ENCODE results near the gene RAB30. TPM values are rescaled to one million over a fixed set of nuclear protein-coding genes. Genes with fewer than 3 reads are reported as not detected.

RAB30 gene
- total RNA-seq, 4 donors from 2014 or later = 3.4 to 54.8 (median 11.5) TPM

- Histone ChIP-seq H3K36me3 (no peaks in the 10 kb centered on the region), H3K27ac (peak overlapping the region; percentile 0 to 70 (median 50))
- DNase-seq = peak; percentile 52 to 85 (median 72)
Measured at GRCh38 chr11:83007909-83008580, 63.7 kb downstream of the RAB30 start.

GRCh38 chr11:83007477-83007876 lies 64.2 kb downstream of the RAB30 start:
- Histone ChIP-seq H3K4me1 (peaks cover 0 to 14% (median 9%) of the 10 kb centered on the region in 4 donors), H3K36me3 (no peaks in the 10 kb centered on the region), H3K4me3 (no peak overlapping the region), H3K27ac (peak overlapping the region in 3 of 4 donors; percentile 36 to 70 (median 64)), H3K27me3 (no peaks in the 10 kb centered on the region), H3K9me3 (no peaks in the 10 kb centered on the region)
- DNase-seq = no peak
- no peak for TF ChIP-seq CTCF (IDR thresholded peaks at IDR 0.05)
- no peak for TF ChIP-seq POLR2A (IDR thresholded peaks at IDR 0.05)

More at GRCh38 chr11:83007909-83008580, 63.7 kb downstream of the RAB30 start:
- Histone ChIP-seq H3K4me3 (no peak overlapping the region), H3K9me3 (no peaks in the 10 kb centered on the region), H3K27me3 (no peaks in the 10 kb centered on the region), H3K4me1 (peaks cover 0 to 14% (median 9%) of the 10 kb centered on the region in 4 donors)
- peak in 1 of 2 donors; percentile 26 for TF ChIP-seq POLR2A (IDR thresholded peaks at IDR 0.05)
- no peak for TF ChIP-seq CTCF (IDR thresholded peaks at IDR 0.05)

- TF ChIP-seq POLR2A (IDR thresholded peaks at IDR 0.05) (no peak), CTCF (IDR thresholded peaks at IDR 0.05) (no peak)
- Histone ChIP-seq H3K36me3 (no peaks in the 10 kb centered on the region), H3K4me3 (no peak overlapping the region), H3K9me3 (no peaks in the 10 kb centered on the region), H3K4me1 (peaks cover 0 to 14% (median 9%) of the 10 kb centered on the region in 4 donors), H3K27me3 (no peaks in the 10 kb centered on the region), H3K27ac (peak overlapping the region in 2 of 4 donors; percentile 22 to 64)
- DNase-seq = no peak
Measured at GRCh38 chr11:83006877-83007330, 64.8 kb downstream of the RAB30 start.

GRCh38 chr11:83004746-83005556 lies 66.7 kb downstream of the RAB30 start:
- Histone ChIP-seq H3K27ac (peak overlapping the region in 1 of 4 donors; percentile 74), H3K27me3 (no peaks in the 10 kb centered on the region), H3K4me3 (no peak overlapping the region), H3K36me3 (no peaks in the 10 kb centered on the region), H3K4me1 (peaks cover 0 to 14% (median 9%) of the 10 kb centered on the region in 4 donors), H3K9me3 (no peaks in the 10 kb centered on the region)
- TF ChIP-seq POLR2A (IDR thresholded peaks at IDR 0.05) = no peak
- TF ChIP-seq CTCF (IDR thresholded peaks at IDR 0.05) = no peak
- peak in 1 of 3 donors; percentile 63 for DNase-seq

GRCh38 chr11:83002522-83002921 lies 69.2 kb downstream of the RAB30 start:
- peaks cover 0 to 7% (median 3%) of the 10 kb centered on the region in 4 donors for H3K4me1 ChIP-seq
- H3K36me3 ChIP-seq = no peaks in the 10 kb centered on the region
- TF ChIP-seq POLR2A (IDR thresholded peaks at IDR 0.05) (no peak), CTCF (IDR thresholded peaks at IDR 0.05) (no peak)
- H3K4me3 ChIP-seq = no peak overlapping the region
- H3K9me3 ChIP-seq = no peaks in the 10 kb centered on the region
- no peak overlapping the region for H3K27ac ChIP-seq
- no peaks in the 10 kb centered on the region for H3K27me3 ChIP-seq
- DNase-seq = no peak
